ENCODE measurements around the gene GH1.
A peak's percentile ranks its signal among the peaks of the same experiment; 100 is the strongest.
"Not testable (repeated sequence)": the region's sequence is repeated elsewhere in the genome, so short reads cannot be mapped to it uniquely, and the experiment has no call there.

GH1 gene

GRCh38 chr17:63889026-63889848 lies 29.4 kb downstream of the GH1 start:
- H3K36me3 ChIP-seq (ENCODE audit: insufficient read depth, low read length); H3K9ac ChIP-seq (ENCODE audit: low read depth, low read length); H3K9me3 ChIP-seq (ENCODE audit: insufficient read depth, low read depth, low read length); H3K4me3 ChIP-seq (ENCODE audit: low read length); H3K27ac ChIP-seq (ENCODE audit: low read depth, low read length); H3K27me3 ChIP-seq (ENCODE audit: insufficient read depth, low read length); H3K4me1 ChIP-seq (ENCODE audit: insufficient read depth, low read length): not testable (repeated sequence)
- 59% methylated on average over 13 of the region's 13 CpGs for WGBS

- not testable (repeated sequence) for H3K27me3 ChIP-seq (ENCODE audit: insufficient read depth, low read length); H3K36me3 ChIP-seq (ENCODE audit: insufficient read depth, low read length); H3K4me1 ChIP-seq (ENCODE audit: insufficient read depth, low read length); H3K9ac ChIP-seq (ENCODE audit: low read depth, low read length); H3K27ac ChIP-seq (ENCODE audit: low read depth, low read length); H3K4me3 ChIP-seq (ENCODE audit: low read length); H3K9me3 ChIP-seq (ENCODE audit: insufficient read depth, low read depth, low read length)
- 95% methylated on average over 11 of the region's 11 CpGs for WGBS
Observed at GRCh38 chr17:63885119-63885518, 33.5 kb downstream of the GH1 start.

- H3K9ac ChIP-seq (ENCODE audit: low read depth, low read length); H3K27me3 ChIP-seq (ENCODE audit: insufficient read depth, low read length); H3K27ac ChIP-seq (ENCODE audit: low read depth, low read length); H3K9me3 ChIP-seq (ENCODE audit: insufficient read depth, low read depth, low read length); H3K36me3 ChIP-seq (ENCODE audit: insufficient read depth, low read length); H3K4me3 ChIP-seq (ENCODE audit: low read length); H3K4me1 ChIP-seq (ENCODE audit: insufficient read depth, low read length): not testable (repeated sequence)
- WGBS, result 87% methylated on average over 9 of the region's 9 CpGs
Observed at GRCh38 chr17:63882626-63883126, 36.0 kb downstream of the GH1 start.

GRCh38 chr17:63881935-63882601 lies 36.6 kb downstream of the GH1 start, which contains the start of gene GH2:
Gene GH2, minus strand, starts transcription at chr17:63881944. Its CDS starts 143 bp downstream, at chr17:63881801.
- peaks cover 5% of the 10 kb centered on the region; the same call in 1 of the 2 replicates for H3K4me1 ChIP-seq (ENCODE audit: insufficient read depth, low read length)
- WGBS, result 62% methylated on average over 9 of the region's 15 CpGs
- no peak within 1 kb of the TSS for H3K4me3 ChIP-seq (ENCODE audit: low read length)
- no peak within 1 kb of the TSS; the same call in 1 of the 2 replicates for H3K27ac ChIP-seq (ENCODE audit: low read depth, low read length)
- H3K9ac ChIP-seq (ENCODE audit: low read depth, low read length), result peak within 1 kb of the TSS; percentile 7; the same call in 1 of the 2 replicates
- no peaks in the 10 kb centered on the region for H3K9me3 ChIP-seq (ENCODE audit: insufficient read depth, low read depth, low read length)
- no peaks in the 10 kb centered on the region for H3K27me3 ChIP-seq (ENCODE audit: insufficient read depth, low read length)
- H3K36me3 ChIP-seq (ENCODE audit: insufficient read depth, low read length), result no peaks in the 10 kb centered on the region

- 60% methylated on average over 11 of the region's 11 CpGs for WGBS
- not testable (repeated sequence) for H3K36me3 ChIP-seq (ENCODE audit: insufficient read depth, low read length); H3K9me3 ChIP-seq (ENCODE audit: insufficient read depth, low read depth, low read length); H3K27ac ChIP-seq (ENCODE audit: low read depth, low read length); H3K27me3 ChIP-seq (ENCODE audit: insufficient read depth, low read length); H3K4me1 ChIP-seq (ENCODE audit: insufficient read depth, low read length); H3K4me3 ChIP-seq (ENCODE audit: low read length)
- H3K9ac ChIP-seq (ENCODE audit: low read depth, low read length), result peak overlapping the region; percentile 7; the same call in 1 of the 2 replicates
Observed at GRCh38 chr17:63881337-63881736, 37.3 kb downstream of the GH1 start.

- Histone ChIP-seq H3K27me3 (ENCODE audit: insufficient read depth, low read length) (no peaks in the 10 kb centered on the region), H3K9ac (ENCODE audit: low read depth, low read length) (no peak overlapping the region), H3K4me1 (ENCODE audit: insufficient read depth, low read length) (peaks cover 5% of the 10 kb centered on the region; the same call in 1 of the 2 replicates), H3K36me3 (ENCODE audit: insufficient read depth, low read length) (no peaks in the 10 kb centered on the region), H3K4me3 (ENCODE audit: low read length) (no peak overlapping the region), H3K27ac (ENCODE audit: low read depth, low read length) (no peak overlapping the region), H3K9me3 (ENCODE audit: insufficient read depth, low read depth, low read length) (no peaks in the 10 kb centered on the region)
- 92% methylated on average over 12 of the region's 12 CpGs for WGBS
Observed at GRCh38 chr17:63880706-63881105, 37.9 kb downstream of the GH1 start.

- H3K27ac ChIP-seq (ENCODE audit: low read depth, low read length); H3K9ac ChIP-seq (ENCODE audit: low read depth, low read length); H3K36me3 ChIP-seq (ENCODE audit: insufficient read depth, low read length); H3K4me3 ChIP-seq (ENCODE audit: low read length); H3K9me3 ChIP-seq (ENCODE audit: insufficient read depth, low read depth, low read length); H3K27me3 ChIP-seq (ENCODE audit: insufficient read depth, low read length); H3K4me1 ChIP-seq (ENCODE audit: insufficient read depth, low read length): not testable (repeated sequence)
- WGBS, result 93% methylated on average over 9 of the region's 9 CpGs
Observed at GRCh38 chr17:63878413-63878812, 40.2 kb downstream of the GH1 start.

- H3K27ac ChIP-seq (ENCODE audit: low read depth, low read length); H3K4me3 ChIP-seq (ENCODE audit: low read length); H3K27me3 ChIP-seq (ENCODE audit: insufficient read depth, low read length); H3K36me3 ChIP-seq (ENCODE audit: insufficient read depth, low read length); H3K9me3 ChIP-seq (ENCODE audit: insufficient read depth, low read depth, low read length); H3K4me1 ChIP-seq (ENCODE audit: insufficient read depth, low read length); H3K9ac ChIP-seq (ENCODE audit: low read depth, low read length): not testable (repeated sequence)
- 90% methylated on average over 6 of the region's 6 CpGs for WGBS
Observed at GRCh38 chr17:63874693-63875092, 43.9 kb downstream of the GH1 start.

GRCh38 chr17:63874061-63874626 lies 44.5 kb downstream of the GH1 start:
- not testable (repeated sequence) for H3K9ac ChIP-seq (ENCODE audit: low read depth, low read length)
- 78% methylated on average over 6 of the region's 8 CpGs for WGBS

GRCh38 chr17:63873577-63873976 lies 45.1 kb downstream of the GH1 start, which contains the start of gene CSH2:
Gene CSH2, minus strand, starts transcription at chr17:63873677. Its CDS starts 63 bp downstream, at chr17:63873614.
- H3K9me3 ChIP-seq (ENCODE audit: insufficient read depth, low read depth, low read length); H3K27me3 ChIP-seq (ENCODE audit: insufficient read depth, low read length); H3K4me3 ChIP-seq (ENCODE audit: low read length); H3K36me3 ChIP-seq (ENCODE audit: insufficient read depth, low read length); H3K27ac ChIP-seq (ENCODE audit: low read depth, low read length); H3K4me1 ChIP-seq (ENCODE audit: insufficient read depth, low read length); H3K9ac ChIP-seq (ENCODE audit: low read depth, low read length): not testable (repeated sequence)
- 97% methylated on average over 3 of the region's 7 CpGs for WGBS

More at GRCh38 chr17:63874061-63874626, 44.5 kb downstream of the GH1 start:
- H3K4me1 ChIP-seq (ENCODE audit: insufficient read depth, low read length); H3K36me3 ChIP-seq (ENCODE audit: insufficient read depth, low read length); H3K4me3 ChIP-seq (ENCODE audit: low read length); H3K27ac ChIP-seq (ENCODE audit: low read depth, low read length); H3K27me3 ChIP-seq (ENCODE audit: insufficient read depth, low read length); H3K9me3 ChIP-seq (ENCODE audit: insufficient read depth, low read depth, low read length): not testable (repeated sequence)

- H3K4me1 ChIP-seq (ENCODE audit: insufficient read depth, low read length); H3K36me3 ChIP-seq (ENCODE audit: insufficient read depth, low read length); H3K9ac ChIP-seq (ENCODE audit: low read depth, low read length); H3K9me3 ChIP-seq (ENCODE audit: insufficient read depth, low read depth, low read length); H3K27me3 ChIP-seq (ENCODE audit: insufficient read depth, low read length); H3K27ac ChIP-seq (ENCODE audit: low read depth, low read length); H3K4me3 ChIP-seq (ENCODE audit: low read length): not testable (repeated sequence)
- WGBS, result 94% methylated on average over 9 of the region's 15 CpGs
Observed at GRCh38 chr17:63871646-63872365, 46.8 kb downstream of the GH1 start.

All from HUES64 (cell line).